ENCODE results near the gene PCAT6. TPM values are rescaled to one million over a fixed set of nuclear protein-coding genes. Genes with fewer than 3 reads are reported as not detected.
"Not testable (repeated sequence)": the region's sequence is repeated elsewhere in the genome, so short reads cannot be mapped to it uniquely, and the experiment has no call there.

The PCAT6 gene
- total and polyA plus RNA-seq, 3 donors from 2014 or later, result 11.5 to 80.5 (median 29.4) TPM

- 62 to 79% methylated on average over 4 to 9 of the region's 9 CpGs for WGBS, 2 donors
- H3K27ac ChIP-seq, result no peak overlapping the region
- peaks cover 11% of the 10 kb centered on the region for H3K4me1 ChIP-seq
- intact Hi-C loops (cut with DNase I; ENCODE audit: low total_unique reads), result no loop called here
- DNase-seq, result no peak
- no peaks in the 10 kb centered on the region for H3K36me3 ChIP-seq (ENCODE audit: low read depth, missing control alignments)
- TF ChIP-seq POLR2A (IDR thresholded peaks at IDR 0.05), result no peak
- no peak for TF ChIP-seq CTCF (IDR thresholded peaks at IDR 0.05)
- no peaks in the 10 kb centered on the region for H3K27me3 ChIP-seq
- no peak overlapping the region for H3K4me3 ChIP-seq
- no peaks in the 10 kb centered on the region for H3K9me3 ChIP-seq
These were observed 1.6 kb downstream of the PCAT6 start for GRCh38 chr1:202812176-202813026.

GRCh38 chr1:202815120-202815519 lies 4.4 kb downstream of the PCAT6 start:
- WGBS, 2 donors, result 82 to 85% methylated on average over 10 of the region's 10 CpGs

GRCh38 chr1:202818819-202819218 lies 8.1 kb downstream of the PCAT6 start:
- no peak overlapping the region for H3K4me3 ChIP-seq
- TF ChIP-seq POLR2A (IDR thresholded peaks at IDR 0.05), result no peak
- no peak for TF ChIP-seq CTCF (IDR thresholded peaks at IDR 0.05)
- H3K4me1 ChIP-seq, result peaks cover 12% of the 10 kb centered on the region
- H3K36me3 ChIP-seq (ENCODE audit: low read depth, missing control alignments), result no peaks in the 10 kb centered on the region
- H3K27me3 ChIP-seq, result no peaks in the 10 kb centered on the region
- no peaks in the 10 kb centered on the region for H3K9me3 ChIP-seq
- 76 to 89% methylated on average over 1 of the region's 1 CpG for WGBS, 2 donors
- DNase-seq, result no peak
- no peak overlapping the region for H3K27ac ChIP-seq
- intact Hi-C loops (cut with DNase I; ENCODE audit: low total_unique reads), result no loop called here

More at GRCh38 chr1:202815120-202815519, 4.4 kb downstream of the PCAT6 start:
- TF ChIP-seq CTCF (IDR thresholded peaks at IDR 0.05) (no peak), POLR2A (IDR thresholded peaks at IDR 0.05) (no peak)
- peaks cover 2% of the 10 kb centered on the region for H3K4me1 ChIP-seq
- no peak overlapping the region for H3K27ac ChIP-seq
- intact Hi-C loops (cut with DNase I; ENCODE audit: low total_unique reads), result no loop called here
- H3K36me3 ChIP-seq (ENCODE audit: low read depth, missing control alignments), result no peaks in the 10 kb centered on the region
- no peaks in the 10 kb centered on the region for H3K27me3 ChIP-seq
- no peaks in the 10 kb centered on the region for H3K9me3 ChIP-seq
- no peak overlapping the region for H3K4me3 ChIP-seq
- DNase-seq, result no peak

GRCh38 chr1:202821467-202821866 lies 10.7 kb downstream of the PCAT6 start:
- DNase-seq, result no peak
- intact Hi-C loops (cut with DNase I; ENCODE audit: low total_unique reads), result no loop called here
- peak overlapping the region; percentile 59 to 65 for H3K27ac ChIP-seq
- 34 to 37% methylated on average over 2 of the region's 2 CpGs for WGBS, 2 donors
- H3K4me3 ChIP-seq, result no peak overlapping the region
- peaks cover 12% of the 10 kb centered on the region for H3K4me1 ChIP-seq
- H3K9me3 ChIP-seq, result no peaks in the 10 kb centered on the region
- H3K36me3 ChIP-seq (ENCODE audit: low read depth, missing control alignments), result no peaks in the 10 kb centered on the region
- H3K27me3 ChIP-seq, result no peaks in the 10 kb centered on the region
- no peak for TF ChIP-seq POLR2A (IDR thresholded peaks at IDR 0.05)
- TF ChIP-seq CTCF (IDR thresholded peaks at IDR 0.05), result no peak

- no peak for DNase-seq
- Histone ChIP-seq H3K27me3 (no peaks in the 10 kb centered on the region), H3K36me3 (ENCODE audit: low read depth, missing control alignments) (no peaks in the 10 kb centered on the region), H3K27ac (no peak overlapping the region), H3K4me1 (peaks cover 12% of the 10 kb centered on the region), H3K9me3 (no peaks in the 10 kb centered on the region), H3K4me3 (no peak overlapping the region)
- TF ChIP-seq CTCF (IDR thresholded peaks at IDR 0.05) (no peak), POLR2A (IDR thresholded peaks at IDR 0.05) (no peak)
- intact Hi-C loops (cut with DNase I; ENCODE audit: low total_unique reads), result no loop called here
- 84 to 95% methylated on average over 7 of the region's 7 CpGs for WGBS, 2 donors
These were observed 15.0 kb downstream of the PCAT6 start for GRCh38 chr1:202825748-202826147.

GRCh38 chr1:202829223-202829622 lies 18.5 kb downstream of the PCAT6 start:
- intact Hi-C loops (cut with DNase I; ENCODE audit: low total_unique reads); H3K9me3 ChIP-seq; H3K4me3 ChIP-seq; H3K4me1 ChIP-seq; H3K27me3 ChIP-seq; DNase-seq; H3K36me3 ChIP-seq (ENCODE audit: low read depth, missing control alignments); H3K27ac ChIP-seq: not testable (repeated sequence)
- WGBS, 2 donors, result 90 to 97% methylated on average over 9 of the region's 9 CpGs

Data from testis (tissue), 3 donors.